ENCODE data around the gene VSX2. TPM values are rescaled to one million over a fixed set of nuclear protein-coding genes. Genes with fewer than 3 reads are reported as not detected.

Gene VSX2
- polyA plus RNA-seq, 2 of the 4 experiments (the other 2 are of a cell fraction), result not detected

- Histone ChIP-seq H3K27ac (no peak overlapping the region), H3K4me2 (no peak overlapping the region), H3K4me1 (no peaks in the 10 kb centered on the region), H3K4me3 (no peak overlapping the region), H3K9me3 (no peaks in the 10 kb centered on the region)
- ChIA-PET CTCF (interaction anchor here (0.9 to 2.7 kb wide), 6 partner anchors 9 to 97 kb away, joined by 3 to 7 read pairs (median 3); partner anchors contain the start of gene VSX2), POLR2A (no interaction called here)
- ATAC-seq, result no peak
- no peak for FAIRE-seq
- TF ChIP-seq ZFP36 (IDR thresholded peaks at IDR 0.05; ENCODE audit: borderline replicate concordance, partially characterized antibody) (no peak), REST (IDR thresholded peaks at IDR 0.05) (no peak), ZC3H11A (IDR thresholded peaks at IDR 0.05) (no peak), RARB (CRISPR knock-in tag; IDR thresholded peaks at IDR 0.05) (no peak), POLR2AphosphoS2 (conservative IDR thresholded peaks at IDR 0.05; ENCODE audit: low read length) (no peak), TP53 (CRISPR knock-in tag; IDR thresholded peaks at IDR 0.05) (no peak), FOSB (CRISPR knock-in tag; IDR thresholded peaks at IDR 0.05) (no peak), RNF2 (IDR thresholded peaks at IDR 0.05; ENCODE audit: borderline replicate concordance, low read depth) (no peak), PHF8 (IDR thresholded peaks at IDR 0.05; ENCODE audit: borderline replicate concordance, low read depth) (no peak), KDM5A (IDR thresholded peaks at IDR 0.05) (no peak), MAZ (IDR thresholded peaks at IDR 0.05; ENCODE audit: borderline replicate concordance, low read depth, low read length) (no peak), RAD21 (conservative IDR thresholded peaks at IDR 0.05 in 1 of 2, IDR thresholded peaks at IDR 0.05 in 1 of 2) (no peak), CEBPB (IDR thresholded peaks at IDR 0.05) (no peak)
- WGBS (ENCODE audit: missing lambda C conversion rate), result 75% methylated on average over 5 of the region's 6 CpGs
- no peak for DNase-seq (ENCODE audit: low read depth in 1 of 2, low spot score in 1 of 2)
Observed at GRCh38 chr14:74220991-74221390, 18.3 kb upstream of the VSX2 start.

GRCh38 chr14:74221741-74222140, 17.5 kb upstream of the VSX2 start:
- no peak for DNase-seq (ENCODE audit: low read depth in 1 of 2, low spot score in 1 of 2)
- ChIA-PET POLR2A (no interaction called here), CTCF (interaction anchor here (0.9 to 2.7 kb wide), 7 partner anchors 10 to 98 kb away, joined by 3 to 7 read pairs (median 3); partner anchors contain the start of gene VSX2)
- Histone ChIP-seq H3K27ac (no peak overlapping the region), H3K4me2 (no peak overlapping the region), H3K4me3 (no peak overlapping the region), H3K4me1 (no peaks in the 10 kb centered on the region), H3K9me3 (no peaks in the 10 kb centered on the region)
- FAIRE-seq, result no peak
- WGBS (ENCODE audit: missing lambda C conversion rate), result 81% methylated on average over 7 of the region's 7 CpGs
- no peak for TF ChIP-seq CEBPB (IDR thresholded peaks at IDR 0.05)
- TF ChIP-seq JUNB (IDR thresholded peaks at IDR 0.05), result no peak
- TF ChIP-seq CTCF (IDR thresholded peaks at IDR 0.05), result no peak
- TF ChIP-seq ZSCAN20 (CRISPR knock-in tag; IDR thresholded peaks at IDR 0.05), result no peak
- no peak for TF ChIP-seq RFX5 (IDR thresholded peaks at IDR 0.05)
- no peak for TF ChIP-seq SMC3 (IDR thresholded peaks at IDR 0.05)
- TF ChIP-seq TP53 (CRISPR knock-in tag; IDR thresholded peaks at IDR 0.05), result no peak
- TF ChIP-seq KDM1A (IDR thresholded peaks at IDR 0.05; ENCODE audit: low read depth), result no peak
- no peak for TF ChIP-seq REST (IDR thresholded peaks at IDR 0.05)
- no peak for TF ChIP-seq ZFP36 (IDR thresholded peaks at IDR 0.05; ENCODE audit: borderline replicate concordance, partially characterized antibody)
- TF ChIP-seq CHD2 (IDR thresholded peaks at IDR 0.05; ENCODE audit: low read length, partially characterized antibody), result no peak
- no peak for TF ChIP-seq EP300 (IDR thresholded peaks at IDR 0.05)
- TF ChIP-seq ZC3H11A (IDR thresholded peaks at IDR 0.05), result no peak
- no peak for ATAC-seq

All from A549 (cell line).